ENCODE measurements around the gene CDH13. TPM values are rescaled to one million over a fixed set of nuclear protein-coding genes. Genes with fewer than 3 reads are reported as not detected.

The CDH13 gene
- total RNA-seq, 1 donor = 102 TPM

DNA sequence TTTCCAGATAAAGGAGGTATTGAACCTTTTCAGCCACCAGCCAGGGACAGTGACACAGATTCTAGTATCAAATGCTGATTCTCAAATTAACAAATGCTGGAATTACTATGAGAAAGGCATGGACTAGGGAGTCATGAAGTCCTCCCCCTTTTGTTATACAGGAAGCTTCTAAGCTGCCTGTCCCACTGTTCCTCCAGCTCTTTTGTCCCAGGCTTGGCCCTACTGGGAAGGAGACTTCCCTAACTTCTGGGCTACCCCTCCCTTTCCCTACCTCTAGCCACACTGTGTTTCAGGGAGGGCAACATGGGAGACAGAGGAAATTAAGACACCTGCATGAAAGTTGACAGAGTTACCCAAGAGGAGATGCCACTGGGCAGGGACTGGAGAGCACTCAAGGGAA lies 192.5 kb downstream of the CDH13 start:
- DNase-seq (ENCODE audit: insufficient read length, low spot score, missing footprints) = no peak
- H3K4me3 ChIP-seq (ENCODE audit: insufficient read depth, low read length) = no peak overlapping the region
- no peak overlapping the region for H3K27ac ChIP-seq (ENCODE audit: low read depth, low read length)
- no peak overlapping the region for H3K4me2 ChIP-seq (ENCODE audit: insufficient read depth, low read length)
- TF ChIP-seq CTCF (IDR thresholded peaks at IDR 0.05; ENCODE audit: extremely low read depth, low read depth, low read length) = no peak
- no peaks in the 10 kb centered on the region for H3K36me3 ChIP-seq (ENCODE audit: insufficient read depth, low read length)
- H3K27me3 ChIP-seq (ENCODE audit: insufficient read depth, low read length) = no peaks in the 10 kb centered on the region
- H3K79me2 ChIP-seq (ENCODE audit: insufficient read depth, low read length) = no peaks in the 10 kb centered on the region
- no peaks in the 10 kb centered on the region for H4K20me1 ChIP-seq (ENCODE audit: insufficient read depth, low read length)
- H2AFZ ChIP-seq (ENCODE audit: low read length) = no peak overlapping the region
- no peaks in the 10 kb centered on the region for H3K4me1 ChIP-seq (ENCODE audit: insufficient read depth, low read length)
- H3K9me3 ChIP-seq (ENCODE audit: low read depth, low read length) = no peaks in the 10 kb centered on the region

DNA sequence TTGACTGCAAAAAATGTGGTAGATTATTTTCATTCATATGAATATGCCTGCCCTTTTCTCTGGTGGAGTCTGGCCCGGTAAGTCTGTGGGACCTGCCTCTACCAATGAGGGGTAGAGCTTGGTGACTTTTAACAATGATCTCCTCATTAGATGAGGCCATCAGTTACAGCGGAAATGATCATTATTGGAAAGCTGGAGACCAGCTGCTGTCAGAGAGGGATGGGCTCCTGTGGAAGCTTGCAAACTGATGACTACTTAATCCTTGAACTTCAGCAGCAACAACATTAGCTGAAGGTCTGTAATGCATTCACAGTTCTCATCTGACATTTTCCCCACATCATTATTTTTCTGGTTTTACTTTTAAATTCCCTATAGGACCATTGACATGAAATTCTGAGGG lies 194.1 kb downstream of the CDH13 start:
- Histone ChIP-seq H3K36me3 (ENCODE audit: insufficient read depth, low read length) (no peaks in the 10 kb centered on the region), H4K20me1 (ENCODE audit: insufficient read depth, low read length) (no peaks in the 10 kb centered on the region), H3K9me3 (ENCODE audit: low read depth, low read length) (no peaks in the 10 kb centered on the region), H3K4me2 (ENCODE audit: insufficient read depth, low read length) (no peak overlapping the region), H3K27me3 (ENCODE audit: insufficient read depth, low read length) (no peaks in the 10 kb centered on the region), H3K79me2 (ENCODE audit: insufficient read depth, low read length) (no peaks in the 10 kb centered on the region), H3K27ac (ENCODE audit: low read depth, low read length) (no peak overlapping the region), H2AFZ (ENCODE audit: low read length) (no peak overlapping the region), H3K4me1 (ENCODE audit: insufficient read depth, low read length) (no peaks in the 10 kb centered on the region), H3K4me3 (ENCODE audit: insufficient read depth, low read length) (no peak overlapping the region)
- DNase-seq (ENCODE audit: insufficient read length, low spot score, missing footprints) = no peak
- TF ChIP-seq CTCF (IDR thresholded peaks at IDR 0.05; ENCODE audit: extremely low read depth, low read depth, low read length) = no peak

DNA sequence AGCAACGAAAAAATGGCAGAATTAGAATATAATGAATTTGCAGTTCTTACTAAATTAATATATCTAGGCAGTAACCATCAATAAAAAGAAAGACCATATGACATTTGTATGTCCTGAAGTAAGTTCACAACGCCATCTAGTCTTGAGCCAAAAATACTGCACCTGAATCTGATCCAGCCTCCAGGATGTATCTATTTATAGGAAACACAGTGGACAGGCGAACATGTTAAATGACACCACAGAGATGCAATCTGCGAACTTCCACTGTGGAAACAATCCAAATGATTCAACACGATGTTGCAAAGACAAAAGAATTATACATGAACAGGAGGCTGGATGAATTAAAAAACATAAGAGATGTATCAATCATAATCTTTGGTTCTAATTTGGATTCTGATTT lies 197.6 kb downstream of the CDH13 start:
- Histone ChIP-seq H3K27me3 (ENCODE audit: insufficient read depth, low read length) (no peaks in the 10 kb centered on the region), H3K79me2 (ENCODE audit: insufficient read depth, low read length) (no peaks in the 10 kb centered on the region), H3K9me3 (ENCODE audit: low read depth, low read length) (no peaks in the 10 kb centered on the region), H2AFZ (ENCODE audit: low read length) (no peak overlapping the region), H3K4me1 (ENCODE audit: insufficient read depth, low read length) (no peaks in the 10 kb centered on the region), H4K20me1 (ENCODE audit: insufficient read depth, low read length) (no peaks in the 10 kb centered on the region), H3K27ac (ENCODE audit: low read depth, low read length) (no peak overlapping the region), H3K36me3 (ENCODE audit: insufficient read depth, low read length) (no peaks in the 10 kb centered on the region), H3K4me2 (ENCODE audit: insufficient read depth, low read length) (no peak overlapping the region), H3K4me3 (ENCODE audit: insufficient read depth, low read length) (no peak overlapping the region)
- no peak for DNase-seq (ENCODE audit: insufficient read length, low spot score, missing footprints)
- TF ChIP-seq CTCF (IDR thresholded peaks at IDR 0.05; ENCODE audit: extremely low read depth, low read depth, low read length) = no peak

GRCh38 chr16:82829301-82829700 lies 202.5 kb downstream of the CDH13 start:
- DNase-seq (ENCODE audit: insufficient read length, low spot score, missing footprints) = no peak
- TF ChIP-seq CTCF (IDR thresholded peaks at IDR 0.05; ENCODE audit: extremely low read depth, low read depth, low read length) = no peak
- no peaks in the 10 kb centered on the region for H3K9me3 ChIP-seq (ENCODE audit: low read depth, low read length)
- peaks cover 19% of the 10 kb centered on the region for H3K4me1 ChIP-seq (ENCODE audit: insufficient read depth, low read length)
- H3K4me2 ChIP-seq (ENCODE audit: insufficient read depth, low read length) = no peak overlapping the region
- no peaks in the 10 kb centered on the region for H3K36me3 ChIP-seq (ENCODE audit: insufficient read depth, low read length)
- H4K20me1 ChIP-seq (ENCODE audit: insufficient read depth, low read length) = no peaks in the 10 kb centered on the region
- H3K4me3 ChIP-seq (ENCODE audit: insufficient read depth, low read length) = no peak overlapping the region
- no peak overlapping the region for H2AFZ ChIP-seq (ENCODE audit: low read length)
- H3K79me2 ChIP-seq (ENCODE audit: insufficient read depth, low read length) = no peaks in the 10 kb centered on the region
- H3K27me3 ChIP-seq (ENCODE audit: insufficient read depth, low read length) = no peaks in the 10 kb centered on the region
- no peak overlapping the region for H3K27ac ChIP-seq (ENCODE audit: low read depth, low read length)
